NB4 (cell line): ENCODE data around the gene RGS14.

Experiments used
- POLR2A ChIP-seq: IDR thresholded peaks from 2 replicates; pipeline ENCODE4 v1.6.1; 2011; ENCODE audit warnings: mild to moderate bottlenecking; ENCODE audit not compliant: insufficient read length; ENCODE audit errors: extremely low read depth
- TF ChIP-seq, protein P1 (sequence below): IDR thresholded peaks from one replicate; pipeline ENCODE4 v1.5.1; 2012; ENCODE audit warnings: low read depth, low read length
- TF ChIP-seq, protein P2 (sequence below): IDR thresholded peaks from 2 replicates; pipeline ENCODE4 v1.6.1; 2011; ENCODE audit warnings: low read depth, low read length

DNA sequence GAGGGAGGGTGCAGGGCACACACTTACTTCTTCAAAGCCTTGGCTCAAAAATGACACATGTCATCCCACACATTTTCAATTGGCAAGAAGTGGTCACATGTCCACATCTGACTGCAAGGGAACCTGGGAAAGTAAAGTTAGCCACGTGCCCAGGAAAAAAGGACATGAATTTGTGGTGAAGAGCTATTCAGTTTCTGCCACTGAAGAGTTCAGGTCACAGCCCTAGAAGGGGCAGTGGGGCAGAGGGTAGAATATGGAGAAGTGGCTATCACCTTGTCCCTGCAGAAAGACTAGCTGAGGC is 1.9 kb upstream of the RGS14 start:
- TF ChIP-seq, protein P1, sequence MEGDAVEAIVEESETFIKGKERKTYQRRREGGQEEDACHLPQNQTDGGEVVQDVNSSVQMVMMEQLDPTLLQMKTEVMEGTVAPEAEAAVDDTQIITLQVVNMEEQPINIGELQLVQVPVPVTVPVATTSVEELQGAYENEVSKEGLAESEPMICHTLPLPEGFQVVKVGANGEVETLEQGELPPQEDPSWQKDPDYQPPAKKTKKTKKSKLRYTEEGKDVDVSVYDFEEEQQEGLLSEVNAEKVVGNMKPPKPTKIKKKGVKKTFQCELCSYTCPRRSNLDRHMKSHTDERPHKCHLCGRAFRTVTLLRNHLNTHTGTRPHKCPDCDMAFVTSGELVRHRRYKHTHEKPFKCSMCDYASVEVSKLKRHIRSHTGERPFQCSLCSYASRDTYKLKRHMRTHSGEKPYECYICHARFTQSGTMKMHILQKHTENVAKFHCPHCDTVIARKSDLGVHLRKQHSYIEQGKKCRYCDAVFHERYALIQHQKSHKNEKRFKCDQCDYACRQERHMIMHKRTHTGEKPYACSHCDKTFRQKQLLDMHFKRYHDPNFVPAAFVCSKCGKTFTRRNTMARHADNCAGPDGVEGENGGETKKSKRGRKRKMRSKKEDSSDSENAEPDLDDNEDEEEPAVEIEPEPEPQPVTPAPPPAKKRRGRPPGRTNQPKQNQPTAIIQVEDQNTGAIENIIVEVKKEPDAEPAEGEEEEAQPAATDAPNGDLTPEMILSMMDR: no peak
- TF ChIP-seq, protein P2, sequence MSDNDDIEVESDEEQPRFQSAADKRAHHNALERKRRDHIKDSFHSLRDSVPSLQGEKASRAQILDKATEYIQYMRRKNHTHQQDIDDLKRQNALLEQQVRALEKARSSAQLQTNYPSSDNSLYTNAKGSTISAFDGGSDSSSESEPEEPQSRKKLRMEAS: peak; percentile 87
- TF ChIP-seq POLR2A: no peak
